SK-N-SH (cell line): Measurements from ENCODE around the gene KIAA0513. TPM values are rescaled to one million over a fixed set of nuclear protein-coding genes. Genes with fewer than 3 reads are reported as not detected.

Experiments used
- CTCF ChIA-PET: fragments of 300-600, 350-600 bp; formaldehyde crosslinking; extraction: SDS; loops from one replicate; lab custom pipeline; 2021; lab: Yijun Ruan, JAX
- POLR2A ChIA-PET: fragments of 350-600 bp; sonication (Branson Sonifier 250); formaldehyde crosslinking; extraction: SDS; loops from one replicate; lab custom pipeline; 2020; ENCODE audit warnings: antibody characterized with exemption, inconsistent platforms; lab: Yijun Ruan, JAX
- DNase-seq: peaks from one replicate; pipeline ENCODE4 v3.0.0; 2012
- H2AFZ ChIP-seq: fragments of 200-600 bp; sonication (generic); 2 replicates; pipeline ENCODE4 v1.8.1; 2016; ENCODE audit warnings: antibody characterized with exemption, mild to moderate bottlenecking, low read depth
- H3F3A ChIP-seq: fragments of 200-600 bp; sonication (generic); replicated peaks from 2 replicates; pipeline ENCODE3; 2016; ENCODE audit warnings: antibody characterized with exemption, mild to moderate bottlenecking; ENCODE audit not compliant: insufficient read depth
- H3K27ac ChIP-seq, 2 experiments: fragments of 200-500 bp in 1 of 2; fragments of 200-600 bp in 1 of 2; sonication (Bioruptor generic) in 1 of 2; sonication (generic), shearing (Covaris generic) in 1 of 2; 2 replicates each; pipeline versions ENCODE4 v1.5.1 to v1.6.1; 2014 to 2016; ENCODE audit warnings: low read depth in 2 of 2, inconsistent platforms in 1 of 2, low read length in 1 of 2, mild to moderate bottlenecking in 1 of 2, mixed read lengths in 1 of 2
- H3K27me3 ChIP-seq: fragments of 200-600 bp; sonication (generic), shearing (Covaris generic); 2 replicates; pipeline ENCODE4 v1.6.1; 2016; ENCODE audit warnings: mixed run types; ENCODE audit not compliant: insufficient read depth
- H3K36me3 ChIP-seq, 2 experiments: fragments of 200-500 bp in 1 of 2; fragments of 200-600 bp in 1 of 2; sonication (Bioruptor generic) in 1 of 2; sonication (generic) in 1 of 2; replicated peaks in 1 of 2; 2 replicates each; pipeline versions ENCODE3 to v1.5.1; 2014 to 2016; ENCODE audit warnings: low read length in 1 of 2, mild to moderate bottlenecking in 1 of 2; ENCODE audit not compliant: insufficient read depth in 2 of 2, control insufficient read depth in 1 of 2
- H3K4me1 ChIP-seq, 2 experiments: fragments of 200-500 bp in 1 of 2; fragments of 200-600 bp in 1 of 2; sonication (Bioruptor generic) in 1 of 2; sonication (generic), shearing (Covaris generic) in 1 of 2; 2 replicates each; pipeline versions ENCODE4 v1.5.1 to v1.6.1; 2014 to 2016; ENCODE audit warnings: low read depth in 1 of 2, low read length in 1 of 2, mixed run types in 1 of 2; ENCODE audit not compliant: insufficient read depth in 2 of 2, control insufficient read depth in 1 of 2
- H3K4me2 ChIP-seq: fragments of 200-600 bp; sonication (generic), shearing (Covaris generic); 2 replicates; pipeline ENCODE4 v1.6.1; 2017; ENCODE audit warnings: mixed run types
- H3K4me3 ChIP-seq, 2 experiments: fragments of 200-500 bp in 1 of 2; fragments of 200-600 bp in 1 of 2; sonication (Bioruptor generic) in 1 of 2; sonication (generic), shearing (Covaris generic) in 1 of 2; 2 replicates each; pipeline versions ENCODE4 v1.5.1 to v1.8.1; 2014 to 2016; ENCODE audit warnings: low read depth in 2 of 2, inconsistent platforms in 1 of 2, low read length in 1 of 2, mild to moderate bottlenecking in 1 of 2, mixed read lengths in 1 of 2, moderate library complexity in 1 of 2
- H3K79me2 ChIP-seq: fragments of 200-600 bp; sonication (generic); 2 replicates; pipeline ENCODE4 v1.8.1; 2017; ENCODE audit warnings: mild to moderate bottlenecking; ENCODE audit not compliant: insufficient read depth
- H3K9ac ChIP-seq: fragments of 200-600 bp; sonication (generic); 2 replicates; pipeline ENCODE4 v1.6.1; 2017; ENCODE audit warnings: mixed run types
- H3K9me2 ChIP-seq: fragments of 200-600 bp; sonication (generic); 2 replicates; pipeline ENCODE4 v1.6.1; 2017; ENCODE audit warnings: mixed run types
- H3K9me3 ChIP-seq: fragments of 200-600 bp; sonication (generic); 2 replicates; pipeline ENCODE4 v1.6.1; 2017; ENCODE audit warnings: mixed run types, mild to moderate bottlenecking, moderate library complexity
- H4K20me1 ChIP-seq: fragments of 200-600 bp; sonication (generic); 2 replicates; pipeline ENCODE4 v1.6.1; 2017; ENCODE audit warnings: mild to moderate bottlenecking, mixed run types; ENCODE audit not compliant: insufficient read depth
- CHD2 ChIP-seq: fragments of 150-350 bp; IDR thresholded peaks from 2 replicates; pipeline ENCODE4 v1.6.1; 2018; ENCODE audit warnings: low read length; ENCODE audit not compliant: partially characterized antibody
- ELF1 ChIP-seq: IDR thresholded peaks from 2 replicates; pipeline ENCODE4 v1.4.0; 2012
- EP300 ChIP-seq, 2 experiments: IDR thresholded peaks; 2 replicates each; pipeline versions ENCODE4 v1.4.0 to v1.6.1; 2012; ENCODE audit warnings: borderline replicate concordance in 1 of 2, low read depth in 1 of 2, low read length in 1 of 2
- EZH2phosphoT487 ChIP-seq: fragments of 200-600 bp; sonication (generic); IDR thresholded peaks from 2 replicates; pipeline ENCODE4 v1.6.1; 2017; ENCODE audit warnings: low read depth, mixed run types, mild to moderate bottlenecking, antibody characterized with exemption, moderate library complexity, borderline replicate concordance
- FOSL2 ChIP-seq: IDR thresholded peaks from 2 replicates; pipeline ENCODE4 v1.4.0; 2012; ENCODE audit warnings: low read depth, mild to moderate bottlenecking, moderate library complexity, borderline replicate concordance
- NFIC ChIP-seq: IDR thresholded peaks from 2 replicates; pipeline ENCODE4 v1.4.0; 2012; ENCODE audit warnings: borderline replicate concordance
- POLR2AphosphoS5 ChIP-seq: IDR thresholded peaks from 2 replicates; pipeline ENCODE4 v1.6.1; 2012; ENCODE audit warnings: low read depth, low read length
- RAD21 ChIP-seq: IDR thresholded peaks from 2 replicates; pipeline ENCODE4 v1.6.1; 2012; ENCODE audit warnings: mild to moderate bottlenecking, low read length
- RCOR1 ChIP-seq: fragments of 150-350 bp; IDR thresholded peaks from 2 replicates; pipeline ENCODE4 v1.6.1; 2017; ENCODE audit warnings: antibody characterized with exemption, low read length
- SIN3A ChIP-seq: IDR thresholded peaks from 2 replicates; pipeline ENCODE4 v1.6.1; 2012; ENCODE audit warnings: low read depth, mild to moderate bottlenecking, low read length, moderate library complexity, borderline replicate concordance
- SMC3 ChIP-seq: IDR thresholded peaks from 2 replicates; pipeline ENCODE4 v1.6.1; 2012; ENCODE audit warnings: low read depth, low read length, improper control_type of control experiment
- TCF12 ChIP-seq: IDR thresholded peaks from 2 replicates; pipeline ENCODE4 v1.4.0; 2012
- TEAD4 ChIP-seq: IDR thresholded peaks from 2 replicates; pipeline ENCODE4 v1.4.0; 2012; ENCODE audit warnings: mild to moderate bottlenecking, borderline replicate concordance; ENCODE audit not compliant: insufficient read depth
- USF2 ChIP-seq: fragments of 150-350 bp; IDR thresholded peaks from 2 replicates; pipeline ENCODE4 v1.6.1; 2017; ENCODE audit warnings: antibody characterized with exemption, low read length, low read depth, borderline replicate concordance
- WGBS: methylation state at CpG from one replicate; pipeline ENCODE4 v1.1.6; 2017; ENCODE audit warnings: low lambda C conversion rate; 5-methylcytosine and 5-hydroxymethylcytosine counted together
- polyA plus RNA-seq, 3 experiments: library from polyadenylated mRNA; depleted of rRNA; stranded (reverse); fragments of >200 nt; gene quantifications; 2 replicates each; pipeline ENCODE4 v1.2.3, GENCODE V29; 2012
- TF ChIP-seq, protein P1 (sequence below): IDR thresholded peaks from 2 replicates; pipeline ENCODE4 v1.6.1; 2012; ENCODE audit warnings: mild to moderate bottlenecking, low read depth, low read length, moderate library complexity
- TF ChIP-seq, protein P2 (sequence below): fragments of 200-600 bp; sonication (generic); IDR thresholded peaks from 2 replicates; pipeline ENCODE4 v1.6.1; 2017; ENCODE audit warnings: antibody characterized with exemption, mild to moderate bottlenecking, moderate library complexity
- TF ChIP-seq, protein P3 (sequence below): IDR thresholded peaks from 2 replicates; pipeline ENCODE4 v1.4.0; 2012; ENCODE audit warnings: low read depth
- TF ChIP-seq, protein P4 (sequence below): IDR thresholded peaks from 2 replicates; pipeline ENCODE4; 2012

Gene KIAA0513
- polyA plus RNA-seq, 1 of the 3 experiments (the other 2 are of a cell fraction), result 6.5 TPM

DNA sequence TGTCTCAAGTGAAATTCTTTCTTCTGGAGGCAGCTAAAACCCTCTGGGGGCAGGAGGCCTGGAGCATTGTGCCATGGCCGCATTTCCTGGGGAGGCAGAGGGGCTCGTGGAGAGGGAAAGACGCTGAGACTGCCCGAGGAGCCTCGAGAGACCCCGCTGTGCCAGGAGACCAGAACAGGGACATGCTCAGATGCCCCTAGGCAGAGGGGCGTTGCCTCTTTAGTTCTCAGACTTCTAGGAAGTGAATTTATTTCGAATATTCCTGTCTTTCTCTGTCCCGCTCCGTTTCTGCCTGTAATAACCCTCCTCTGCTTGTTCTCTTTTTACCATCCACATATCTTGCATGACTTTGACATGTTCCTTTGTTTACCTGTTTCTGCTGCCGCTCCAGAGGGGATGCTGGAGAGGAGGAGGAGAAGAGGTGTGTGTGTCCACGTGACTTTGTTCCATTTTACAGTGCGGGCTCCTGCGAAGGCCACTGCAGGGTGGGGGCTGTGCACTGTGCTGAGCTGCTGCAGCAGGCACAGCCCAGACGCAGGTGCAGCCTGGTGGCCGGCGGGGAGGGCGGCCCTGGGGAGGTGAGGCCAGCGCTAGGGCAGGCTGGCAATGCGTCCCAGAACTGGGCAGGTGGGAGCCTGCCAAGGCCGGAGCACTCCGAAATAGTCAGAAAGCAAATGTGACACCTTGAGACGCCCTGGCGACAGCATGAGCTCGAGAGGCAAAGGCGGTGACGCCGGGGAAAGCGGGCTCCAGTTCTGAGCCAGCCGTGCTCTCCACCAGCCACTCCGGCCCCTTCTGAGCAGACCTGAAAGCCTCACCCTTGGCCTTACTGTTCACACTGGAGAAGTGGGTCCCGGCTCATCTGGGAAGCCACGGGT is 54.8 kb downstream of the KIAA0513 start:
- Histone ChIP-seq H3F3A (no peaks in the 10 kb centered on the region), H4K20me1 (no peaks in the 10 kb centered on the region), H3K9me3 (no peaks in the 10 kb centered on the region), H3K4me2 (no peak overlapping the region), H3K4me3 (no peak overlapping the region), H3K4me1 (peaks cover 0 to 7% of the 10 kb centered on the region in 2 experiments; a peak in 1 of 4 replicates), H3K36me3 (peaks cover 0 to 3% of the 10 kb centered on the region in 2 experiments), H3K79me2 (no peaks in the 10 kb centered on the region), H3K9ac (no peak overlapping the region), H3K9me2 (no peaks in the 10 kb centered on the region), H3K27me3 (no peaks in the 10 kb centered on the region), H3K27ac (no peak overlapping the region), H2AFZ (no peak overlapping the region)
- TF ChIP-seq EZH2phosphoT487 (no peak), TEAD4 (no peak), NFIC (no peak), RAD21 (no peak)
- TF ChIP-seq, protein P1, sequence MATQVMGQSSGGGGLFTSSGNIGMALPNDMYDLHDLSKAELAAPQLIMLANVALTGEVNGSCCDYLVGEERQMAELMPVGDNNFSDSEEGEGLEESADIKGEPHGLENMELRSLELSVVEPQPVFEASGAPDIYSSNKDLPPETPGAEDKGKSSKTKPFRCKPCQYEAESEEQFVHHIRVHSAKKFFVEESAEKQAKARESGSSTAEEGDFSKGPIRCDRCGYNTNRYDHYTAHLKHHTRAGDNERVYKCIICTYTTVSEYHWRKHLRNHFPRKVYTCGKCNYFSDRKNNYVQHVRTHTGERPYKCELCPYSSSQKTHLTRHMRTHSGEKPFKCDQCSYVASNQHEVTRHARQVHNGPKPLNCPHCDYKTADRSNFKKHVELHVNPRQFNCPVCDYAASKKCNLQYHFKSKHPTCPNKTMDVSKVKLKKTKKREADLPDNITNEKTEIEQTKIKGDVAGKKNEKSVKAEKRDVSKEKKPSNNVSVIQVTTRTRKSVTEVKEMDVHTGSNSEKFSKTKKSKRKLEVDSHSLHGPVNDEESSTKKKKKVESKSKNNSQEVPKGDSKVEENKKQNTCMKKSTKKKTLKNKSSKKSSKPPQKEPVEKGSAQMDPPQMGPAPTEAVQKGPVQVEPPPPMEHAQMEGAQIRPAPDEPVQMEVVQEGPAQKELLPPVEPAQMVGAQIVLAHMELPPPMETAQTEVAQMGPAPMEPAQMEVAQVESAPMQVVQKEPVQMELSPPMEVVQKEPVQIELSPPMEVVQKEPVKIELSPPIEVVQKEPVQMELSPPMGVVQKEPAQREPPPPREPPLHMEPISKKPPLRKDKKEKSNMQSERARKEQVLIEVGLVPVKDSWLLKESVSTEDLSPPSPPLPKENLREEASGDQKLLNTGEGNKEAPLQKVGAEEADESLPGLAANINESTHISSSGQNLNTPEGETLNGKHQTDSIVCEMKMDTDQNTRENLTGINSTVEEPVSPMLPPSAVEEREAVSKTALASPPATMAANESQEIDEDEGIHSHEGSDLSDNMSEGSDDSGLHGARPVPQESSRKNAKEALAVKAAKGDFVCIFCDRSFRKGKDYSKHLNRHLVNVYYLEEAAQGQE, result no peak
- ChIA-PET POLR2A (no interaction called here), CTCF (no interaction called here)
- WGBS, result 84% methylated on average over 33 of the region's 33 CpGs
- DNase-seq, result no peak

- POLR2A ChIA-PET, result no interaction called here
Measured at GRCh38 chr16:85083051-85083639, 55.5 kb downstream of the KIAA0513 start.

More at GRCh38 chr16:85083051-85083639, 55.5 kb downstream of the KIAA0513 start:
- no peaks in the 10 kb centered on the region for H3F3A ChIP-seq
- no peaks in the 10 kb centered on the region for H4K20me1 ChIP-seq
- no peaks in the 10 kb centered on the region for H3K9me2 ChIP-seq
- H3K9ac ChIP-seq, result no peak overlapping the region
- H3K4me1 ChIP-seq, result peaks cover 0 to 7% of the 10 kb centered on the region in 2 experiments; a peak in 1 of 4 replicates
- CTCF ChIA-PET, result no interaction called here
- no peaks in the 10 kb centered on the region for H3K79me2 ChIP-seq
- H3K9me3 ChIP-seq, result no peaks in the 10 kb centered on the region
- WGBS, result 74% methylated on average over 8 of the region's 13 CpGs
- no peak for TF ChIP-seq CHD2
- TF ChIP-seq TCF12, result no peak
- TF ChIP-seq, protein P2, sequence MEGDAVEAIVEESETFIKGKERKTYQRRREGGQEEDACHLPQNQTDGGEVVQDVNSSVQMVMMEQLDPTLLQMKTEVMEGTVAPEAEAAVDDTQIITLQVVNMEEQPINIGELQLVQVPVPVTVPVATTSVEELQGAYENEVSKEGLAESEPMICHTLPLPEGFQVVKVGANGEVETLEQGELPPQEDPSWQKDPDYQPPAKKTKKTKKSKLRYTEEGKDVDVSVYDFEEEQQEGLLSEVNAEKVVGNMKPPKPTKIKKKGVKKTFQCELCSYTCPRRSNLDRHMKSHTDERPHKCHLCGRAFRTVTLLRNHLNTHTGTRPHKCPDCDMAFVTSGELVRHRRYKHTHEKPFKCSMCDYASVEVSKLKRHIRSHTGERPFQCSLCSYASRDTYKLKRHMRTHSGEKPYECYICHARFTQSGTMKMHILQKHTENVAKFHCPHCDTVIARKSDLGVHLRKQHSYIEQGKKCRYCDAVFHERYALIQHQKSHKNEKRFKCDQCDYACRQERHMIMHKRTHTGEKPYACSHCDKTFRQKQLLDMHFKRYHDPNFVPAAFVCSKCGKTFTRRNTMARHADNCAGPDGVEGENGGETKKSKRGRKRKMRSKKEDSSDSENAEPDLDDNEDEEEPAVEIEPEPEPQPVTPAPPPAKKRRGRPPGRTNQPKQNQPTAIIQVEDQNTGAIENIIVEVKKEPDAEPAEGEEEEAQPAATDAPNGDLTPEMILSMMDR, result no peak
- no peak for TF ChIP-seq SMC3
- no peak for TF ChIP-seq TEAD4
- no peak for TF ChIP-seq RCOR1
- TF ChIP-seq ELF1, result no peak
- no peak for TF ChIP-seq POLR2AphosphoS5
- TF ChIP-seq SIN3A, result no peak
- TF ChIP-seq USF2, result no peak
- no peak for TF ChIP-seq FOSL2
- TF ChIP-seq, protein P3, sequence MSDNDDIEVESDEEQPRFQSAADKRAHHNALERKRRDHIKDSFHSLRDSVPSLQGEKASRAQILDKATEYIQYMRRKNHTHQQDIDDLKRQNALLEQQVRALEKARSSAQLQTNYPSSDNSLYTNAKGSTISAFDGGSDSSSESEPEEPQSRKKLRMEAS, result no peak
- no peak for TF ChIP-seq EP300 (IDR thresholded peaks at IDR 0.05; ENCODE audit: borderline replicate concordance in 1 of 2, low read depth in 1 of 2, low read length in 1 of 2)
- TF ChIP-seq, protein P4, sequence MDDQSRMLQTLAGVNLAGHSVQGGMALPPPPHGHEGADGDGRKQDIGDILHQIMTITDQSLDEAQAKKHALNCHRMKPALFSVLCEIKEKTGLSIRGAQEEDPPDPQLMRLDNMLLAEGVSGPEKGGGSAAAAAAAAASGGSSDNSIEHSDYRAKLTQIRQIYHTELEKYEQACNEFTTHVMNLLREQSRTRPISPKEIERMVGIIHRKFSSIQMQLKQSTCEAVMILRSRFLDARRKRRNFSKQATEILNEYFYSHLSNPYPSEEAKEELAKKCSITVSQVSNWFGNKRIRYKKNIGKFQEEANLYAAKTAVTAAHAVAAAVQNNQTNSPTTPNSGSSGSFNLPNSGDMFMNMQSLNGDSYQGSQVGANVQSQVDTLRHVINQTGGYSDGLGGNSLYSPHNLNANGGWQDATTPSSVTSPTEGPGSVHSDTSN, result no peak
- H2AFZ ChIP-seq, result no peak overlapping the region
- H3K27ac ChIP-seq, result no peak overlapping the region
- H3K4me2 ChIP-seq, result no peak overlapping the region
- no peak overlapping the region for H3K4me3 ChIP-seq
- DNase-seq, result no peak
- peaks cover 0 to 3% of the 10 kb centered on the region in 2 experiments for H3K36me3 ChIP-seq
- H3K27me3 ChIP-seq, result no peaks in the 10 kb centered on the region
